Measurements from ENCODE around the gene SST. TPM values are rescaled to one million over a fixed set of nuclear protein-coding genes. Genes with fewer than 3 reads are reported as not detected.

The SST gene
- total and polyA plus RNA-seq, 2 of the 8 experiments (the other 6 are each of a cell fraction or from before 2014, with no cell fraction given), result 0.50 TPM; not detected in 1

DNA sequence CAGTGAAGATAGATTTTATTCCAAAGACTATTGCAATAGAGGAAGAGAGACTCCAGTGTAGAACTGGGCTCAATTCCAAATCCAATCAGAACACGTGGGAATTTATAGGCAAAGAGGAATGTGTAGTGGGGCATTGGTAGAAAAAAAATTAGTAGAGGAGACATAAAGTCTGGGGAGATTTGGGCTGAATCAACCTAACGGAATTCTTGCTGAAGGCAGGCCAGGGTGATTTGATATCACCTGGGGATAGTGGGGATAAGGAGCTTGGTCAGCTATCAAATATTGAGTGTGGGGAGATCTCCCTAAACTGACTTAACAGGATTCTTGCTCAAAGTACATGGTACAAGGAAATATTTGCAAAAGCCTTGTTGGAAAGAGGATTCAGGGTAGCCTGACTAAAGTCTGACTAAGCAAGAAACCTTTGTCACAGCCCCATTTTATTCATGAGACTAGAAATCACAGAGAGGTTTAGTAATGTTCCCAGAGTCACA, 29.6 kb downstream of the SST start:
- H3K14ac ChIP-seq (ENCODE audit: insufficient read length), result no peak overlapping the region
- ChIA-PET POLR2A (ENCODE audit: partially characterized antibody) (no interaction called here), CTCF (ENCODE audit: partially characterized antibody) (interaction anchor here (0.8 to 3.3 kb wide), 4 partner anchors 10 to 321 kb away, joined by 3 to 13 read pairs (median 10); no protein-coding TSS in a partner anchor)
- no peaks in the 10 kb centered on the region for H3K9me3 ChIP-seq (ENCODE audit: insufficient read depth in 2 of 2, low read depth in 1 of 2, low read length in 1 of 2)
- no peak overlapping the region for H2BK120ac ChIP-seq (replicated peaks; ENCODE audit: low read depth, low read length)
- H3K56ac ChIP-seq (replicated peaks; ENCODE audit: insufficient read length, low read depth, low read length), result no peak overlapping the region
- H4K20me1 ChIP-seq (replicated peaks in 1 of 2; ENCODE audit: control insufficient read depth in 1 of 2, insufficient read depth in 2 of 2, low read length in 2 of 2), result no peaks in the 10 kb centered on the region
- no peak overlapping the region for H2AFZ ChIP-seq (ENCODE audit: low read length)
- no peaks in the 10 kb centered on the region for H3K27me3 ChIP-seq (replicated peaks in 1 of 4; ENCODE audit: control insufficient read depth in 3 of 4, extremely low read depth in 1 of 4, insufficient read depth in 3 of 4, low read length in 3 of 4)
- no peak for TF ChIP-seq KDM1A (IDR thresholded peaks at IDR 0.05; ENCODE audit: borderline replicate concordance, low read length)
- TF ChIP-seq HDAC6 (IDR thresholded peaks at IDR 0.05; ENCODE audit: low read depth, low read length), result no peak
- DNase-seq (ENCODE audit: low read depth in 1 of 2, low spot score in 2 of 2), result no peak
- H3K18ac ChIP-seq (ENCODE audit: extremely low read depth, low read length), result no peak overlapping the region
- 90% methylated on average over 2 of the region's 2 CpGs; no CpG with 5 or more reads in 1 of the 2 experiments for WGBS, 2 experiments (ENCODE audit: extremely low coverage in 1 of 2, insufficient coverage in 1 of 2, insufficient read length in 1 of 2, insufficient replicate concordance in 2 of 2, low coverage in 1 of 2, low lambda C conversion rate in 2 of 2, missing lambda C conversion rate in 1 of 2)
- no peak overlapping the region for H2BK12ac ChIP-seq (ENCODE audit: low read depth, low read length)
- no peak overlapping the region for H4K8ac ChIP-seq (ENCODE audit: extremely low read depth, insufficient read depth, low read length)
- no peak overlapping the region for H3K23ac ChIP-seq (ENCODE audit: insufficient read length)
- no peak overlapping the region for H2BK15ac ChIP-seq (ENCODE audit: low read length)
- no peak overlapping the region for H3K27ac ChIP-seq (ENCODE audit: low read depth, low read length)
- no peak overlapping the region for H3K4ac ChIP-seq (replicated peaks; ENCODE audit: insufficient read length, low read depth, low read length)
- no peak overlapping the region for H2BK5ac ChIP-seq (ENCODE audit: low read depth, low read length)
- no peaks in the 10 kb centered on the region for H3K36me3 ChIP-seq (ENCODE audit: control insufficient read depth in 2 of 4, insufficient read depth in 4 of 4, low read length in 3 of 4)
- H3K79me2 ChIP-seq (ENCODE audit: control insufficient read depth in 1 of 2, insufficient read depth in 2 of 2, low read length in 2 of 2), result no peaks in the 10 kb centered on the region
- FAIRE-seq, result no peak
- no peak overlapping the region for H4K5ac ChIP-seq (ENCODE audit: insufficient read length, low read depth, low read length)
- no peaks in the 10 kb centered on the region for H3K23me2 ChIP-seq (ENCODE audit: low read depth, low read length)
- no peak overlapping the region for H3K4me2 ChIP-seq (ENCODE audit: insufficient read depth in 1 of 2, low read depth in 2 of 2, low read length in 2 of 2)
- H3K4me3 ChIP-seq (ENCODE audit: extremely low read depth in 1 of 4, insufficient read depth in 2 of 4, low read depth in 3 of 4, low read length in 4 of 4), result no peak overlapping the region
- H3K79me1 ChIP-seq (ENCODE audit: low read depth, low read length), result no peaks in the 10 kb centered on the region
- no peak overlapping the region for H3K9ac ChIP-seq (replicated peaks in 1 of 4; ENCODE audit: extremely low read depth in 1 of 4, low read depth in 3 of 4, low read length in 3 of 4)
- no peak overlapping the region for H2BK20ac ChIP-seq (ENCODE audit: low read length)
- H3K4me1 ChIP-seq (replicated peaks in 1 of 4; ENCODE audit: control insufficient read depth in 3 of 4, insufficient read depth in 4 of 4, low read length in 3 of 4), result no peaks in the 10 kb centered on the region
- H2AK5ac ChIP-seq (ENCODE audit: low read depth, low read length), result no peak overlapping the region
- H4K91ac ChIP-seq (replicated peaks; ENCODE audit: insufficient read length, low read length), result no peak overlapping the region
